GM19099 (cell line): ENCODE data around the gene WRNIP1.

ENCODE experiments used
- POLR2A ChIP-seq: IDR thresholded peaks from 3 replicates; pipeline ENCODE4 v1.6.1; 2011; ENCODE audit warnings: low read depth; ENCODE audit not compliant: insufficient read length; ENCODE audit errors: extremely low read depth

WRNIP1 gene

GRCh38 chr6:2800552-2801316 is 35.5 kb downstream of the WRNIP1 start:
- no peak for TF ChIP-seq POLR2A

- no peak for TF ChIP-seq POLR2A
These were observed 37.4 kb downstream of the WRNIP1 start for GRCh38 chr6:2802521-2803060.

- no peak for TF ChIP-seq POLR2A
These were observed 38.7 kb downstream of the WRNIP1 start for GRCh38 chr6:2803731-2804429.

GRCh38 chr6:2804516-2804915 is 39.3 kb downstream of the WRNIP1 start:
- no peak for TF ChIP-seq POLR2A

GRCh38 chr6:2805031-2805430 is 39.8 kb downstream of the WRNIP1 start:
- no peak for TF ChIP-seq POLR2A

- TF ChIP-seq POLR2A: no peak
These were observed 41.5 kb downstream of the WRNIP1 start for GRCh38 chr6:2806644-2807043.

- no peak for TF ChIP-seq POLR2A
These were observed 42.3 kb downstream of the WRNIP1 start for GRCh38 chr6:2807342-2808090.

GRCh38 chr6:2809015-2809414 is 43.8 kb downstream of the WRNIP1 start:
- no peak for TF ChIP-seq POLR2A

- no peak for TF ChIP-seq POLR2A
These were observed 45.0 kb downstream of the WRNIP1 start for GRCh38 chr6:2810092-2810671.

GRCh38 chr6:2812695-2813094 is 47.5 kb downstream of the WRNIP1 start:
- TF ChIP-seq POLR2A: no peak

- TF ChIP-seq POLR2A: no peak
These were observed 51.0 kb downstream of the WRNIP1 start for GRCh38 chr6:2816158-2816557.

- no peak for TF ChIP-seq POLR2A
These were observed 52.8 kb downstream of the WRNIP1 start for GRCh38 chr6:2817903-2818443.

GRCh38 chr6:2818593-2818992 is 53.4 kb downstream of the WRNIP1 start:
- no peak for TF ChIP-seq POLR2A

GRCh38 chr6:2819115-2819514 is 53.9 kb downstream of the WRNIP1 start:
- TF ChIP-seq POLR2A: no peak

- no peak for TF ChIP-seq POLR2A
These were observed 54.8 kb downstream of the WRNIP1 start for GRCh38 chr6:2819978-2820377.

GRCh38 chr6:2820415-2820814 is 55.2 kb downstream of the WRNIP1 start:
- no peak for TF ChIP-seq POLR2A

GRCh38 chr6:2821554-2821953 is 56.4 kb downstream of the WRNIP1 start:
- TF ChIP-seq POLR2A: no peak
